ENCODE results near the gene CLGN. TPM values are rescaled to one million over a fixed set of nuclear protein-coding genes. Genes with fewer than 3 reads are reported as not detected.
A peak's percentile ranks its signal among the peaks of the same experiment; 100 is the strongest.

CLGN gene, protein sequence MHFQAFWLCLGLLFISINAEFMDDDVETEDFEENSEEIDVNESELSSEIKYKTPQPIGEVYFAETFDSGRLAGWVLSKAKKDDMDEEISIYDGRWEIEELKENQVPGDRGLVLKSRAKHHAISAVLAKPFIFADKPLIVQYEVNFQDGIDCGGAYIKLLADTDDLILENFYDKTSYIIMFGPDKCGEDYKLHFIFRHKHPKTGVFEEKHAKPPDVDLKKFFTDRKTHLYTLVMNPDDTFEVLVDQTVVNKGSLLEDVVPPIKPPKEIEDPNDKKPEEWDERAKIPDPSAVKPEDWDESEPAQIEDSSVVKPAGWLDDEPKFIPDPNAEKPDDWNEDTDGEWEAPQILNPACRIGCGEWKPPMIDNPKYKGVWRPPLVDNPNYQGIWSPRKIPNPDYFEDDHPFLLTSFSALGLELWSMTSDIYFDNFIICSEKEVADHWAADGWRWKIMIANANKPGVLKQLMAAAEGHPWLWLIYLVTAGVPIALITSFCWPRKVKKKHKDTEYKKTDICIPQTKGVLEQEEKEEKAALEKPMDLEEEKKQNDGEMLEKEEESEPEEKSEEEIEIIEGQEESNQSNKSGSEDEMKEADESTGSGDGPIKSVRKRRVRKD
- total RNA-seq (4.2 TPM), polyA plus RNA-seq (1.0 TPM)
- long read RNA-seq, donor 1: 0 reads
- long read RNA-seq, donor 2: 0 reads
- long read RNA-seq, donor 3: 0 reads
- long read RNA-seq, donor 4: 0 reads
- long read RNA-seq, donor 5: 0 reads
- long read RNA-seq, donor 6, partial matches to known transcripts: 0 of 1 reads
- long read RNA-seq, donor 6, other reads (novel, unspliced or antisense): 0 of 1 reads
- long read RNA-seq, donor 7, partial matches to known transcripts: 0 of 1 reads
- long read RNA-seq, donor 7, other reads (novel, unspliced or antisense): 0 of 1 reads
- long read RNA-seq, donor 8, partial matches to known transcripts: 0 of 1 reads
- long read RNA-seq, donor 8, other reads (novel, unspliced or antisense): 0 of 1 reads
- long read RNA-seq, donor 9, partial matches to known transcripts: 0 of 1 reads
- long read RNA-seq, donor 9, other reads (novel, unspliced or antisense): 0 of 1 reads
- long read RNA-seq, donor 10: 0 reads

DNA sequence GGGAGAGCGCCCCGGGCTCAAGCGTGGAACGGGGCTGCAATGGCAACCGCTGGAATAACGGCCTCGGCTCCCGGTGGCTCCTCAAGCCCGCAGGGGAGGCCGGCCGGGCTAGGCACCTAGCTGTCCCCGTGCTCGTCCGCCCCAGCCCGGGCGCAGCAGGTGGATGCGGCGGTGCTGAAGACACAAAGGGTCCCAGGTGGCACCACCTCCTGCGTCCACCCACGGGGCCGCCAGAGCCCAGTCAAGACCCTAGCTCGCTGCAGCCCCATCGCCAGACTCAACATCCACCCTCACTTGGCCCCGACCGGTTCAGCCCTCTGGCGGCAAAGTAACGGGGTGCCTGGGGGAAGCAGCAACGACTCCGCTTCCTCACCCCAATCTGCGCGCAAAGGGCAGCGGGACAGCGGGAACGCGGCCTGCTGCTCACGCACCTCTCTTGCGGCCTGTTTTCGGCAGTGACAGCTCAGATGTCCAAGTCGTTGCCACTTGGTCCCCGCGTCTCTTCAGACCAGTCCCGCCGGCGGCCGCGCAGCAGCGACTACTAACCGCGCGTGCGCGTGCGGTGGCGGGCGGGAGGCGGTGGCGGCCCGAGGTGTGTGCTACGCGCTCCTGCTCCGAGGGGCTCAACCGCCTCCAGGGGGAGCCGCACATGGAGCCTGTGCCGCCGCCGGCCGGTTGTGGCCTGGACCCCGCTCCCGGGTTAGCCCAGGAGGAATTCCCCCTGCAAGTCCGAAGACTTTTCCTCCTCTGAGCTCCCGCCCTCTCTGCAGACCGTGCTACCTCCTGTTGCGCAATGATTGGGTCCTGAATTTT, at the start of gene CLGN:
CLGN (minus strand) TSS at position 543 of the 813 bp plus-strand sequence. CDS start 14,570 bp downstream, outside the sequence.
- peak within 1 kb of the TSS; percentile 61 to 67 for H3K4me3 ChIP-seq (ENCODE audit: low read length in 2 of 2)
- H3K36me3 ChIP-seq (ENCODE audit: control insufficient read depth in 2 of 2, insufficient read depth in 2 of 2, low read length in 1 of 2): no peaks in the 10 kb centered on the region
- no peak within 1 kb of the TSS for H3K27ac ChIP-seq (ENCODE audit: low read depth in 1 of 2, low read length in 1 of 2)
- peaks cover 4 to 10% of the 10 kb centered on the region in 2 donors for H3K4me1 ChIP-seq (ENCODE audit: control insufficient read depth in 2 of 2, insufficient read depth in 2 of 2, low read length in 2 of 2)
- peaks cover 0 to 4% of the 10 kb centered on the region in 2 donors for H3K9me3 ChIP-seq (ENCODE audit: control insufficient read depth in 2 of 2, insufficient read depth in 1 of 2, low read length in 1 of 2)
- DNase-seq (ENCODE audit: low read depth in 6 of 9, low spot score in 9 of 9): peak; percentile 20 to 83 (median 62)
- H3K27me3 ChIP-seq (ENCODE audit: control insufficient read depth in 2 of 2, insufficient read depth in 1 of 2, low read length in 1 of 2): peaks cover 0 to 8% of the 10 kb centered on the region in 2 donors
- under 1% methylated on average over 73 of the region's 73 CpGs for WGBS

DNA sequence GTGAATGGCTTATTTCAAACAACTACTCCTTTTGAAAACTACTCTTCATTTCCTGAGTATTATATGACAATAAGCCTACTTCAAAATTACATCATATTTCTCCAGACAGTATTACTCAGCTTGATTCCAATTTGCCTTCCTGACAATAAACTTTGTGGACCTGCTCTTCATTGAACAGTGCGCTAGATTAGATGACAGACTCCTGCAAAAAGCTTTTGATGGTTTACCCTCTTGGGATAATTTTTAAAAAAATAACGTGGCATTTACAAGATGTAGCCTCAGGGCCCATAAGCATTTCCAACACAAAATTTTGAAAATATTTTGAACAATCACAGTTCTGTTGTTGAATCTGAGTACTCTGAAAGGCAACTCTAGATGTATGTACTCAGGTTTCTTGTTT, 44.7 kb upstream of the CLGN start:
- Histone ChIP-seq H3K9me3 (ENCODE audit: control insufficient read depth in 2 of 2, insufficient read depth in 1 of 2, low read length in 1 of 2) (no peaks in the 10 kb centered on the region), H3K36me3 (ENCODE audit: control insufficient read depth in 2 of 2, insufficient read depth in 2 of 2, low read length in 1 of 2) (no peaks in the 10 kb centered on the region), H3K4me1 (ENCODE audit: control insufficient read depth in 2 of 2, insufficient read depth in 2 of 2, low read length in 2 of 2) (no peaks in the 10 kb centered on the region), H3K27me3 (ENCODE audit: control insufficient read depth in 2 of 2, insufficient read depth in 1 of 2, low read length in 1 of 2) (peaks cover 0 to 13% of the 10 kb centered on the region in 2 donors), H3K4me3 (ENCODE audit: low read length in 2 of 2) (no peak overlapping the region), H3K27ac (ENCODE audit: low read depth in 1 of 2, low read length in 1 of 2) (no peak overlapping the region)
- 94% methylated on average over 2 of the region's 2 CpGs for WGBS
- no peak for DNase-seq (ENCODE audit: low read depth in 6 of 9, low spot score in 9 of 9)

DNA sequence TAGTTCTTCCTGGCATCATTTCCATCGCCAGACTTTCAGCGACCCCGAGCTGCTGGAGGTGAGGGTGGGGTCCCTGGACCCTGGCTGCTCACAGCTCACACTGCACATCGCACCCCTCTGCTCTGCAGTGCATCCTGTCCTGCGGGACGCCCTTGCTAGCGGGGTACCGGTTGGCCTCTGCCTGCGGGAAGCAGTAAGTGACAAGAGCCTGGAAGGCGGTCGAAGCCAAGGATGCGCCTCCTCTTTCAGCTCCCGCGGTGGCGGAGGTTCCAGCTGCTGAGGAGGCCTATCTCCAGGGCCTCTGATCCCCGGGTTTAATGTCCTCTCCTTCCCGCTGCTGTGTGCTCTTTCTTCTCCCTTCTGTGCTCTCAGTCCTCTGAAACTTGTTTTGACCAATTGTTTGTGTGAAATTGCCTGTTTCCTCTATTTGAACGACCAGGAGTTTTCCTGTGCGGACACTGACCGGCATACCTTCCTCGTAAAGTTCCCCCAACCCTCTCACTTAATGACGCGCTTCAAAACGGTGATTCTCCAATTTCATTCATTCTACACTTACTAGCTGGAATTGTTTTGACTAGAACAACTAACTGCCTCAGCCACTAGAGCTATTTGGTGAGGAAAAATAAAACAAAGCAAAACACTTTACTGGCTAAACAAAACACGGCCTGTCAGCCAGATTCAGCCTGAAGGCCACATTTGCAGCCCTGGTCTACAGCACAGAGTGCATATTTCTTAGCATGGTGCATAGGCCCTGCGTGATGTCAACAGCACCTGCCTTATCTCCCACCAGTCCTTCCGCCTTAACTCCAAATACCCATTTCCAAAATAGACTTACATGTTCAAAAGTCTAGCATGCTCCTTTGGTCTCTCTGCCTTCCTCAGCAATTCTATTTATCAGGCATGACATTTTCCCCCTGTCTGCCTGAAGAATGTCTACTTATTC, 42.6 kb upstream of the CLGN start:
- no peak overlapping the region for H3K27ac ChIP-seq (ENCODE audit: low read depth in 1 of 2, low read length in 1 of 2)
- H3K4me1 ChIP-seq (ENCODE audit: control insufficient read depth in 2 of 2, insufficient read depth in 2 of 2, low read length in 2 of 2): no peaks in the 10 kb centered on the region
- no peak overlapping the region for H3K4me3 ChIP-seq (ENCODE audit: low read length in 2 of 2)
- no peak for DNase-seq (ENCODE audit: low read depth in 6 of 9, low spot score in 9 of 9)
- 82% methylated on average over 27 of the region's 27 CpGs for WGBS
- peaks cover 0 to 13% of the 10 kb centered on the region in 2 donors for H3K27me3 ChIP-seq (ENCODE audit: control insufficient read depth in 2 of 2, insufficient read depth in 1 of 2, low read length in 1 of 2)
- no peaks in the 10 kb centered on the region for H3K9me3 ChIP-seq (ENCODE audit: control insufficient read depth in 2 of 2, insufficient read depth in 1 of 2, low read length in 1 of 2)
- H3K36me3 ChIP-seq (ENCODE audit: control insufficient read depth in 2 of 2, insufficient read depth in 2 of 2, low read length in 1 of 2): no peaks in the 10 kb centered on the region

DNA sequence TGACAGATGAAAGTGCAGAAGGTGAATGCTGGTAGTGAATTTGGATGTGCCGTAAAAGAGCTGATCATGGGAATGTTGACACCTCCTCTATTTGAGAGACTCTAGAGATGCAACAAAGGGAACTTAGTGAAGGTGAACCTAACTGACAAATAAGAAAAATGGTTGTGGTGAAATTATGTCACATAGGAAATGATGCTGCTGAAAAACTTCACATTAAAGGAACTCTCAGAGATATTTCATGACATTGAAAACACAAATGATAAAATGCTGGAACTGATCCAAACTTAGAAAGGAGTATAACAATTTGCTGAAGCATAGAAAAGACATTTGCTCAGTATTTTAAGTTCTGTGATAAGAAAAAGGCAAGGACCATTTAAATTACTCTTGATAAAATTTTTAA, 38.7 kb upstream of the CLGN start:
- WGBS: 85% methylated on average over 1 of the region's 1 CpG
- Histone ChIP-seq H3K4me3 (ENCODE audit: low read length in 2 of 2) (no peak overlapping the region), H3K4me1 (ENCODE audit: control insufficient read depth in 2 of 2, insufficient read depth in 2 of 2, low read length in 2 of 2) (no peaks in the 10 kb centered on the region), H3K27me3 (ENCODE audit: control insufficient read depth in 2 of 2, insufficient read depth in 1 of 2, low read length in 1 of 2) (peaks cover 0 to 13% of the 10 kb centered on the region in 2 donors), H3K27ac (ENCODE audit: low read depth in 1 of 2, low read length in 1 of 2) (no peak overlapping the region), H3K9me3 (ENCODE audit: control insufficient read depth in 2 of 2, insufficient read depth in 1 of 2, low read length in 1 of 2) (no peaks in the 10 kb centered on the region), H3K36me3 (ENCODE audit: control insufficient read depth in 2 of 2, insufficient read depth in 2 of 2, low read length in 1 of 2) (no peaks in the 10 kb centered on the region)
- DNase-seq (ENCODE audit: low read depth in 6 of 9, low spot score in 9 of 9): no peak

DNA sequence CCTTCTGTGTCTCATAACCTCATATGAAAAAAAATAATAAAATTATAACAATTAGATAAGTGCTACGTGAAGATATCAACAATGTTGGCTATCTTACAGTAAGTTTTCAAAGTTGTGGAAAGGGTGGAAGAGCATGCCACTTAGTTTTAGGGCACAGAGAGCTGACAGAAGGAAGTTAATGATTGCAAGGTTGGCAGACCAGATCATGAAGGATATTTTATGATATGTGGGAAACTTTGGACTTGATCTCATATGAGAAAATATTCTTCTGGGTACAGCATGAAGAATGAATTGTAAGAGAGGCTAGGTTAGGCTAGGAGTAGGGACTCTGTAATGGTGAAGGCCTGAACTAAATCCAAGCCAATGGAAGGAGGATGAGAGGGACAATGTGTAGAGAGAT, 36.2 kb upstream of the CLGN start:
- 96% methylated on average over 1 of the region's 1 CpG for WGBS
- no peaks in the 10 kb centered on the region for H3K9me3 ChIP-seq (ENCODE audit: control insufficient read depth in 2 of 2, insufficient read depth in 1 of 2, low read length in 1 of 2)

DNA sequence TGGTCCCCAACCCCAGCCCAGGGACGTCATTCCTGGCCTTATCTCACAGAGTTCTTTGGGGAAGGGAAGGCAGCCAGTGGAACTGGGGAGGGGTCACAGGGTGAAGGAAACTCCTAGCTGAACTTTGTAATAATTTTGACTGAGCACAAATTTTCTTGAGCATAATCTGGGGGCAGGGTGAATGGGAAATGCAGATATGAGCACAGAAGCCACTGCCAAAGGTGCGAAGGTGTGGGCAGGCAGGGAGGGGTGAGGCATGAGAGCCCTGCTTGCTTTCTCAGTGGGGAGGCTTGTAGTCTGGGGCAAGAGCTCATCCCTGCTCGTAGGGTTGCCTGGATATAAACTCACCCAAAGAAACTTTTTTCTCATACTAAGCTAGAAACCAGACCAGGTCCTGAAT, 35.7 kb upstream of the CLGN start:
- Histone ChIP-seq H3K9me3 (ENCODE audit: control insufficient read depth in 2 of 2, insufficient read depth in 1 of 2, low read length in 1 of 2) (no peaks in the 10 kb centered on the region), H3K27me3 (ENCODE audit: control insufficient read depth in 2 of 2, insufficient read depth in 1 of 2, low read length in 1 of 2) (no peaks in the 10 kb centered on the region), H3K27ac (ENCODE audit: low read depth in 1 of 2, low read length in 1 of 2) (no peak overlapping the region), H3K36me3 (ENCODE audit: control insufficient read depth in 2 of 2, insufficient read depth in 2 of 2, low read length in 1 of 2) (no peaks in the 10 kb centered on the region), H3K4me1 (ENCODE audit: control insufficient read depth in 2 of 2, insufficient read depth in 2 of 2, low read length in 2 of 2) (no peaks in the 10 kb centered on the region), H3K4me3 (ENCODE audit: low read length in 2 of 2) (no peak overlapping the region)
- no peak for DNase-seq (ENCODE audit: low read depth in 6 of 9, low spot score in 9 of 9)
- 97% methylated on average over 3 of the region's 3 CpGs for WGBS

More for the DNA sequence above, 36.2 kb upstream of the CLGN start:
- Histone ChIP-seq H3K27ac (ENCODE audit: low read depth in 1 of 2, low read length in 1 of 2) (no peak overlapping the region), H3K36me3 (ENCODE audit: control insufficient read depth in 2 of 2, insufficient read depth in 2 of 2, low read length in 1 of 2) (no peaks in the 10 kb centered on the region), H3K27me3 (ENCODE audit: control insufficient read depth in 2 of 2, insufficient read depth in 1 of 2, low read length in 1 of 2) (no peaks in the 10 kb centered on the region), H3K4me1 (ENCODE audit: control insufficient read depth in 2 of 2, insufficient read depth in 2 of 2, low read length in 2 of 2) (no peaks in the 10 kb centered on the region), H3K4me3 (ENCODE audit: low read length in 2 of 2) (no peak overlapping the region)
- DNase-seq (ENCODE audit: low read depth in 6 of 9, low spot score in 9 of 9): no peak

DNA sequence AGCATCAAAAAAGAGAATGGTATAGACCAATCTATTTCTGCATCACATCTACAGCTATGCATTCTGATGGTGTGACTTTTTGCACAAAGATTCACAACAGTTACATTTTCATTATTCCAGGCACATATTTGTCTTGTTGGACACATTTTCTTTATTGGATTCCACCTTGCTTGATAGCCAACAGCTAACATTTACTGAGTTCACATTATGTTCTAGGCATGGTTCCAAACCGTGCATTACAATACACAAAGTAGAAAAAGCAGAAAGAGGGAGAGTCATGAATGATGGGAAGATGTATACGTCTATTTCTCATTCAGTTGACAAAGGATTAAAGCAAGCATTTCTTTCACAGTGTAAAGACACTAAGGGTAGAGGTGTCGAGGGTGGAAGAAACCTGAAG, 22.9 kb upstream of the CLGN start:
- Histone ChIP-seq H3K9me3 (ENCODE audit: control insufficient read depth in 2 of 2, insufficient read depth in 1 of 2, low read length in 1 of 2) (no peaks in the 10 kb centered on the region), H3K27ac (ENCODE audit: low read depth in 1 of 2, low read length in 1 of 2) (no peak overlapping the region), H3K4me1 (ENCODE audit: control insufficient read depth in 2 of 2, insufficient read depth in 2 of 2, low read length in 2 of 2) (no peaks in the 10 kb centered on the region), H3K27me3 (ENCODE audit: control insufficient read depth in 2 of 2, insufficient read depth in 1 of 2, low read length in 1 of 2) (no peaks in the 10 kb centered on the region), H3K4me3 (ENCODE audit: low read length in 2 of 2) (no peak overlapping the region), H3K36me3 (ENCODE audit: control insufficient read depth in 2 of 2, insufficient read depth in 2 of 2, low read length in 1 of 2) (no peaks in the 10 kb centered on the region)
- no peak for DNase-seq (ENCODE audit: low read depth in 6 of 9, low spot score in 9 of 9)
- whole genome bisulfite sequencing: 94% methylated on average over 3 of the region's 3 CpGs

DNA sequence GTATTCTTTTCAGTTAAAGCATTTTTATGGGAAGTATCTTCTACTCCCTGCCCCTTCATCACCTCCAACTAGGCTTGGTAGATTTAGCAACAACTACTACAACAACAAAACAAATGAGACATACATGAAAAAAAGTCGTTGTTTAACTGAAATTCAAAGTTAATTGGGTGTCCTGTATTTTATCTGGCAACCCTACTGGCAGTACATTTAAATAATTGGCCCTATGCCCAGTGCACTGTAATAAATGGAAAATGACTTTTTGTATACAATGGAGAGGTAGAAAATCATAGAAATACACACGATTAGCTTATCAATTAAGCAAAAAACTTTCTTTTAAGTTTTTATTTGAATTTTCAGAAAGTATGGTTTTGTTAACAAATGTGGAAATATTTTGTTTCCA, 21.4 kb upstream of the CLGN start:
- Histone ChIP-seq H3K36me3 (ENCODE audit: control insufficient read depth in 2 of 2, insufficient read depth in 2 of 2, low read length in 1 of 2) (no peaks in the 10 kb centered on the region), H3K27ac (ENCODE audit: low read depth in 1 of 2, low read length in 1 of 2) (no peak overlapping the region), H3K4me1 (ENCODE audit: control insufficient read depth in 2 of 2, insufficient read depth in 2 of 2, low read length in 2 of 2) (no peaks in the 10 kb centered on the region), H3K4me3 (ENCODE audit: low read length in 2 of 2) (no peak overlapping the region), H3K9me3 (ENCODE audit: control insufficient read depth in 2 of 2, insufficient read depth in 1 of 2, low read length in 1 of 2) (no peaks in the 10 kb centered on the region), H3K27me3 (ENCODE audit: control insufficient read depth in 2 of 2, insufficient read depth in 1 of 2, low read length in 1 of 2) (no peaks in the 10 kb centered on the region)
- no peak for DNase-seq (ENCODE audit: low read depth in 6 of 9, low spot score in 9 of 9)
- WGBS: 93% methylated on average over 2 of the region's 2 CpGs
